ENCODE data around the gene DPP7.
A peak's percentile ranks its signal among the peaks of the same experiment; 100 is the strongest.

The DPP7 gene

DNA sequence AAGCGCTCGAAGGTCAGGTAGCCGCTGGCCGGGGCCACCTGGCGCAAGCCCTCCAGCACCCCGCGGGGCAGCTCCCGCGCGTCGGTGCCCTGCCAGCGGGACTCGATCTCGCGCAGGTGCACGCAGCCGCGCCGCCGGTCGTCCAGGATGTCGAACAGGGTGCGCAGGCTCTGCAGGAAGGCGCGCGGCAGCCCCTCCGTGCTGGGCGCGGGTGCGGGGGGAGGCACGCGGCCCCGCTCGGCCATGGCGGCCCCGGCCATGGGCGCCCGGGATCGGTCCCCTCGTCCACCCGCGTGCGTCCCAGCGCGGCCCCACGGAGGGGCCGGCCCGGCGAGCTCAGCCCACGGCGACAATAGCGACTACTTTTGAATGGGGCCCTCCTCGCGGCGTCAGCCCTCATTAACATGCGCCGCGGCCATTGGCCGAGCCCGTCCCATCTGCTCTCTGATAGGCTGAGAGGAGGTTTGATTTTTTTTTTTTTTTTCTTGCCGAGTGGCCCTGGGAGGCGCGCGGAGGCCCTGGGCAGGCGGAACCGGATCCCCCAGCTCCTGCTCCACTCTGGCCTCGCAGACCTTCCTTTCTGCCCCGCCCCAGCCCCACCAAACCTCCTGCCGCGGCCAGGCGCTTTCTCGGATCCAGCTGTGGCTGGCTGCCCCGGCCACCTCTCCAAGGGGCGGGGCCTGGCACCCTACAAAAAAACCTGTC is 44.2 kb downstream of the DPP7 start, which contains the start of gene SAPCD2 (continued):
- no peak for TF ChIP-seq KLF17 (tag by site-specific recombination; IDR thresholded peaks at IDR 0.05)
- TF ChIP-seq ZIC2 (tag by site-specific recombination; IDR thresholded peaks at IDR 0.05): peak; percentile 26; the same call in 1 of the 2 replicates
- TF ChIP-seq ZNF433 (tag by site-specific recombination; IDR thresholded peaks at IDR 0.05; ENCODE audit: low read depth): no peak
- TF ChIP-seq OVOL3 (tag by site-specific recombination; IDR thresholded peaks at IDR 0.05): no peak
- no peak for TF ChIP-seq ZNF19 (tag by site-specific recombination; IDR thresholded peaks at IDR 0.05; ENCODE audit: low read depth)
- TF ChIP-seq ZNF768 (tag by site-specific recombination; IDR thresholded peaks at IDR 0.05): no peak
- peak; percentile 43; the same call in 1 of the 2 replicates for TF ChIP-seq ZNF600 (tag by site-specific recombination; IDR thresholded peaks at IDR 0.05)
- no peak for TF ChIP-seq ZFP3 (tag by site-specific recombination; IDR thresholded peaks at IDR 0.05; ENCODE audit: low read depth)
- TF ChIP-seq ZNF248 (tag by site-specific recombination; IDR thresholded peaks at IDR 0.05): no peak
- no peak for TF ChIP-seq ZNF510 (tag by site-specific recombination; IDR thresholded peaks at IDR 0.05; ENCODE audit: insufficient replicate concordance)
- no peak for TF ChIP-seq ZNF639 (tag by site-specific recombination; IDR thresholded peaks at IDR 0.05)
- TF ChIP-seq ZNF701 (tag by site-specific recombination; IDR thresholded peaks at IDR 0.05): no peak
- no peak for TF ChIP-seq ZSCAN16 (tag by site-specific recombination; IDR thresholded peaks at IDR 0.05)
- TF ChIP-seq BCL6B (tag by site-specific recombination; IDR thresholded peaks at IDR 0.05): no peak
- peak; percentile 97 for TF ChIP-seq SP2 (tag by site-specific recombination; IDR thresholded peaks at IDR 0.05)
- no peak for TF ChIP-seq GLI2 (tag by site-specific recombination; IDR thresholded peaks at IDR 0.05; ENCODE audit: borderline replicate concordance, low read depth)
- no peak for TF ChIP-seq ZNF624 (tag by site-specific recombination; IDR thresholded peaks at IDR 0.05)
- TF ChIP-seq ZNF571 (tag by site-specific recombination; IDR thresholded peaks at IDR 0.05): no peak
- no peak for TF ChIP-seq ZNF416 (tag by site-specific recombination; IDR thresholded peaks at IDR 0.05)
- TF ChIP-seq, protein P1, sequence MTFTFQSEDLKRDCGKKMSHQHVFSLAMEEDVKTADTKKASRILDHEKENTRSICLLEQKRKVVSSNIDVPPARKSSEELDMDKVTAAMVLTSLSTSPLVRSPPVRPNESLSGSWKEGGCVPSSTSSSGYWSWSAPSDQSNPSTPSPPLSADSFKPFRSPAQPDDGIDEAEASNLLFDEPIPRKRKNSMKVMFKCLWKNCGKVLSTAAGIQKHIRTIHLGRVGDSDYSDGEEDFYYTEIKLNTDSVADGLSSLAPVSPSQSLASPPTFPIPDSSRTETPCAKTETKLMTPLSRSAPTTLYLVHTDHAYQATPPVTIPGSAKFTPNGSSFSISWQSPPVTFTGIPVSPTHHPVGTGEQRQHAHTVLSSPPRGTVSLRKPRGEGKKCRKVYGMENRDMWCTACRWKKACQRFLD (tag by site-specific recombination; IDR thresholded peaks at IDR 0.05): no peak
- TF ChIP-seq ZNF660 (tag by site-specific recombination; IDR thresholded peaks at IDR 0.05): no peak
- TF ChIP-seq ZNF585B (tag by site-specific recombination; IDR thresholded peaks at IDR 0.05): no peak
- no peak for TF ChIP-seq ZNF707 (tag by site-specific recombination; IDR thresholded peaks at IDR 0.05)
- TF ChIP-seq ZNF514 (tag by site-specific recombination; IDR thresholded peaks at IDR 0.05): no peak
- no peak for TF ChIP-seq SETDB1 (IDR thresholded peaks at IDR 0.05; ENCODE audit: insufficient read length, low read length)
- no peak for TF ChIP-seq ZNF266 (tag by site-specific recombination; IDR thresholded peaks at IDR 0.05; ENCODE audit: low read depth)
- TF ChIP-seq ZBTB44 (tag by site-specific recombination; IDR thresholded peaks at IDR 0.05): peak; percentile 27; the same call in 1 of the 2 replicates
- no peak for TF ChIP-seq ZNF175 (tag by site-specific recombination; IDR thresholded peaks at IDR 0.05)
- no peak; the same call in 1 of the 2 replicates for TF ChIP-seq ZSCAN30 (tag by site-specific recombination; IDR thresholded peaks at IDR 0.05)
- TF ChIP-seq GLIS2 (tag by site-specific recombination; IDR thresholded peaks at IDR 0.05): peak; percentile 98
- TF ChIP-seq ZNF560 (tag by site-specific recombination; IDR thresholded peaks at IDR 0.05; ENCODE audit: borderline replicate concordance): no peak
- no peak for TF ChIP-seq ZNF133 (tag by site-specific recombination; IDR thresholded peaks at IDR 0.05)
- TF ChIP-seq TRIM28 (IDR thresholded peaks at IDR 0.05; ENCODE audit: borderline replicate concordance, low read length): no peak
- no peak for TF ChIP-seq ZNF223 (tag by site-specific recombination; IDR thresholded peaks at IDR 0.05)
- TF ChIP-seq ZNF548 (tag by site-specific recombination; IDR thresholded peaks at IDR 0.05): no peak
- TF ChIP-seq MEIS1 (CRISPR knock-in tag; IDR thresholded peaks at IDR 0.05; ENCODE audit: borderline replicate concordance): no peak
- no peak for TF ChIP-seq ZNF157 (tag by site-specific recombination; IDR thresholded peaks at IDR 0.05)
